MV-4-11 (cell line): Measurements from ENCODE around the gene DNHD1.

ENCODE experiments used
- DNase-seq: peaks from one replicate; lab custom pipeline; 2025; lab: John Stamatoyannopoulos, UW

The DNHD1 gene

DNA sequence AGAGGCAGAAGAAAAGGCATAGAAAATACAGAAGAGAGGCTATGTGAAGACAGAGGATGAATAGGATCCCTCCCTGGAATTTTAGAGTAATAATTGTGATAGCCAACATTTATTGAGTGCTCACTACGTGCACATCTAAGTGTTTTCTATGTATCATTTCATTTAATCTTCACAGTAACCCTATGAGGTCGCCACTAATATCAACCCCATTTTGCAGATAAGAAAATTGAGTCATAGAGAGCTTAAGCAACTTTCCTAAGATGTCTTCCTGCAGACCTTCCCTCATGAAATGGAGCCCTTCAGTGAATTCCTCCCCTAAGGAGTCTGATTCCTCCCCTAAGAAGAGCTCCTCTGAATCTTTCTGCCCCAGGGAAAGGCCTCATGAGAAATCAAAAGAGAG is 68.2 kb downstream of the DNHD1 start:
- no peak for DNase-seq

DNA sequence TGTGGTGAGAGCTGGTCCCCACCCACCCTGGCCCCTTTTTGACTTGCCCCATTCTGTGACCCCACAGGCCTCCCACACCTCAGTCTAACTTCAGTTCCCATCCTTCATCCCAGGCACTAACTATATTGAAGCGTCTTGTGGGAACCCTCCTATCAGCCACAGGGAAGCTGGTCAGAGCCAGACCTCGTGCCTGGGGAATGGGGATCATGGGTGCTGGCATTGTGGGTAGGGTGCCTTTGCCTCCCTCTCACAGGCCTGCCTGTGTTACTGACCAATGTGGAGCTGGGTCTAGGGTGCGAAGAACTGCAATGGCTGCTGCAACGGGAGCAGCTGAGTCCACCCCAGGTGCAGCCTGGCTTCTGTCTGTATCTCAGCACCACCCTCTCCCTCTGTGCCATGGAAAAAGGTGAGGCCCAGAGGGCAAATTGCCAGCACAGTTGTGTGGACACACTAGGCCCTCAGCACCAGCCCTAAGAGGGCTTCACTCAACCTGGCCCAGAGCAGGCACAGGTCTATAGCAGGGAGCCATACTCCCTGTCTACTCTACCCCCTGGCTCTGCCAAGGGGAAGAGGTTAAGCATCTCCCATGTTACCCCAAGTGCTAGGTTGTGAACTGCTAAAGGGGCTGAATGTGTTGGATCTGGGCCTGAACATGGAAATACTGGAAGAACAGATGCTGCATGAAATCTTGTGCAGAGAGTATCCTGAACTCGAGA is 69.1 kb downstream of the DNHD1 start:
- no peak for DNase-seq

DNA sequence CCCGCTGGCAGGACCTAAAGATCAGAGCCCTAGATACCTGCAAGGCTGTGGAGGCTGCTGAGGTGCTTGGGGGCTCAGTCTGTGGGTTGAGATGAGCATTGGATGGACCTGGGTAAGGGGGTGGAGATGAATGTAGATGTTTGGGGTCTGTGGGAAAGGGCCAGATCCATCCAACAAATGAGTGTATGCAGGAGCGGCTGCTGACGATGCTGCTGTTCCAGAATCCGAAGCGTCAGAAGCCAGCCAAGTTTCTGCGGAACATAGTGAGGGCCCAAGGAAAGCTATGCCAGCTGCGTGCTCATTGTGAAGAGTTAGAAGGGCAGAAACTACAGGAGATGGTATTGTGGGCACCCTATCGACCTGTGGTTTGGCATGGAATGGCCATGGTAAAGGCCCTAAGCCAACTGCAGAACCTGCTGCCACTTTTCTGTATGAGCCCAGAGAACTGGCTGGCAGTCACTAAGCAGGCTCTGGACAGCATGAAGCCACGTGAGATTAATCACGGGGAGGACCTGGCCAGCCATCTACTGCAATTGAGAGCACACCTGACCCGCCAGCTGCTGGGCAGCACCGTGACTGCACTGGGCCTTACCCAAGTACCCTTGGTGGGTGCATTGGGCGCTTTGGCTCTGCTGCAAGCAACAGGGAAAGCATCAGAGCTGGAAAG is 69.8 kb downstream of the DNHD1 start:
- DNase-seq, result no peak

DNA sequence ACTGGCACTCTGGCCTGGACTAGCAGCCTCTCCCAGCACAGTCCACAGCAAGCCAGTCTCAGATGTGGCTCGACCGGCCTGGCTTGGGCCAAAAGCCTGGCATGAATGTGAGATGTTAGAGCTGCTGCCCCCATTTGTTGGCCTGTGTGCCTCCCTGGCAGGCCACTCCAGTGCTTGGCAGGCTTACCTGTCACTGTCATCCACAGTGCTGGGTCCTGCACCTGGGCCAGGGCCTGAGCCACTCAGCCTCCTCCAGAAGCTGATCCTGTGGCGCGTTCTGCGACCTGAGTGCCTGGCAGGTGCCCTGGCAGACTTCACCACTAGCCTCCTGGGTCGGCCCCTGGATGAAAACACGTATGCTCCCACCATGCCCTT is 70.3 kb downstream of the DNHD1 start:
- no peak for DNase-seq

DNA sequence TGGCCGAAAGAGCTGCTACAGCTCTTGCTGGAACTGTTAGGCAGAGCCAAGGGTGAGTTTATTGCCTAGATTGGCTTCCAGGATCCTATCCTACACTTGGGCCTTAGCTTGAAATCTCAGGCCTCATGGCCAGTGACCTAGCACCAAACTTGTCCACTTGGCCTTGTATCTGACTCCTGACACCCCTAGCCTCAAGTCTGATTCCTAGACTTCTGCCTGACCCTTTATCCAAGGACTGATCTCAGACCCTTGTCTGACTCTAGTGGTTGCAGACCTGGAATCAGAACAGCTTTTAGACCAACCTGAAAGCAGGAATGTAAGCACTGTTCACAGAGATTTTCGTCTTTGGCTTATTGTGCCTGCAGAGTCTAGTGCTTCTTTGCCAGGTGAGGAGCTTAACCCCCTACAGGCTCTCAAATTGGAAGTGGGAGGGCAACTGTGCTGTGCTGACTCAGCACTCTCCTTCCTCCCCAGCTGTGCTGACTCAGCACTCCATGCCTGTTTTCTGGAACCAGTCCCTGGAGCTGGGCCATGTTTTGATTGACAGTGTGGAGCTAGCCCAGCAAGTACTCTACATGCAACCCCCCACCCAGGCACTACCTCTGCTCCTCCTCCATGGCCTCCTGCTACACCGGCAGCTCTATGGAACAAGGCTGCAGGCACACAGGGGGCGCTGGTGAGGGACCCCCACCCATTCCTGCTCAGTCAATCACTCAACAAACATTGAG is 71.3 kb downstream of the DNHD1 start:
- no peak for DNase-seq

DNA sequence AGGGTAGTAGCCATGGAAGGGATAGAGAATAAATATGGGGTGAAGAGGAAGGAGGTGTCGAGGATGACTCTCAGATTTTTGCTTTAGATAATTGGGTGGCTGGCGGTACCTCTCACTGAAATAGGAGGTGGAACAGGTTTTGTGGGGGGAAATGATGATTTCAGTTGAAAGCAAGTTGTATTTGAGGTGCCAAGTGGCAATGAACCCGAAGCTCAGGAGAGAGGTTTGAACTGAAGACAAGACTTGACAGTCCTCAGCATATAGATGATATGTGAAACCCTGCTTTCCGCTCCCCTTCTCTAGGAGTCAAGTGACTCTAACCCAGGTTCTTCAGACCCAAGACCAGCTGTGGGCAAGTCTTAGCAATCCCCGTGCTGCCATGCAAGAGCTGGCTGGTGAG is 72.6 kb downstream of the DNHD1 start:
- no peak for DNase-seq

DNA sequence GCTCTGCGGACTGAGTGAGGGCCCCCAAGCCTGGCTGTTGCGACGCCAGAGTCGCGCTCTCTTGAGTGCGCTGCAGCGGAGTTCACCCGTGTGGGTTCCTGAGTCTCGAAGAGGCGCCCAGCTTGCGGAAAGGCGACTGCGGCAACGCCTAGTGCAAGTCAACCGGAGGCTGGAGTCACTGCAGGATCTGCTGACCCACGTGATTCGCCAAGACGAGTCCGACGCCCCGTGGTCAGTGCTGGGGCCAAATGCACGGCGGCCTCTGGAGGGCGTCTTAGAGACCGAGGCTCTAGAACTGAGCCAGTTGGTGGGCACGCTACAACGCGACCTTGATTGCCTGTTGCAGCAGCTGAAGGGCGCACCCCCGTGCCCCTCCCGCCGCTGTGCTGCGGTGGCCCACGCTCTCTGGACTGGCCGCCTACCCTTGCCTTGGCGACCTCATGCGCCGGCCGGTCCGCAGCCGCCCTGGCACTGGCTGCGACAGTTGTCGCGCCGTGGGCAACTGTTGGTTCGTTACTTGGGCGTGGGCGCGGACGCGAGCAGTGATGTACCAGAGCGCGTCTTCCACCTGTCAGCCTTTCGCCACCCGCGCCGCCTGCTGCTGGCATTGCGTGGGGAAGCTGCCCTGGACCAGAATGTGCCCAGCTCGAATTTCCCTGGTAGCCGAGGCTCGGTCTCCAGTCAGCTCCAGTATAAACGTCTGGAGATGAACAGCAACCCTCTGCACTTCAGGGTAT is 73.8 kb downstream of the DNHD1 start:
- no peak for DNase-seq

DNA sequence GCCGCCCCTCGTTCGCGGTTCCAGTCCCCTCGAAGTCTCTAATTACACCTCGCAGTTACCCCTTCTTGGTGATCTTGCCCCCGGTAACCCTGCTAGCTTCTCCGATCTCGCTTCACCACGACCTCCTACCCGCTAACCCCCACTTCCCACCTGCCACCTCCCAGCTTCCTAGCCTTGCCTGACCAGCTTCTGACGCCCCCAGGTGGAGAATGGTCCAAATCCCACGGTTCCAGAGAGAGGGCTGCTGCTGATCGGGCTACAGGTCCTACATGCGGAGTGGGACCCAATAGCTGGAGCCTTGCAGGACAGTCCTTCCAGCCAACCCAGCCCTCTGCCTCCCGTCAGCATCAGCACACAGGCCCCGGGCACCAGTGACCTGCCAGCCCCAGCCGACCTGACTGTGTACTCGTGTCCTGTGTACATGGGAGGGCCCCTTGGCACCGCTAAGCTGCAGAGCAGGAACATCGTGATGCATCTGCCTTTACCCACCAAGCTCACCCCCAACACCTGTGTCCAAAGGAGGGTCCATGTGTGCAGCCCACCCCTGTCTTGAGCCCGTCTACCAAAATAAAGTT is 74.4 kb downstream of the DNHD1 start:
- DNase-seq, result no peak

DNA sequence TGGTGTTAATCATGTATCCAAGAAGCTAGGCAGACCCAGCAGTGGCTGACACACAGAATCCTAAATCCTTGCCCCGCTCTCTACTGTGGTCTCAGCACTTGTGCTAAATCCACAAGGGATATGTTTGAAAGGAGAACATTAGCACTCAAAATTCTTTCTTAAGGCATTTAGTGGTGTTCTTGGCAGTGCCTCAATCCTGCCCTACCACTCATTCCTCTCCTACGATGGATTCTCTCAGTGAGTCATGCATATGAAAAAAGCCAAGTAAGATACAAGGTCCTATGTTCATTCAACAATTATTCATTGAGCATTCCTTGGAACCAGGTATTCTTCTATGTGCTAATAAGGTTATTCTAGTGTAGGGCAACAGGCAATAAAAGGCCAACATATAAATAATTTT is 75.1 kb downstream of the DNHD1 start:
- no peak for DNase-seq

DNA sequence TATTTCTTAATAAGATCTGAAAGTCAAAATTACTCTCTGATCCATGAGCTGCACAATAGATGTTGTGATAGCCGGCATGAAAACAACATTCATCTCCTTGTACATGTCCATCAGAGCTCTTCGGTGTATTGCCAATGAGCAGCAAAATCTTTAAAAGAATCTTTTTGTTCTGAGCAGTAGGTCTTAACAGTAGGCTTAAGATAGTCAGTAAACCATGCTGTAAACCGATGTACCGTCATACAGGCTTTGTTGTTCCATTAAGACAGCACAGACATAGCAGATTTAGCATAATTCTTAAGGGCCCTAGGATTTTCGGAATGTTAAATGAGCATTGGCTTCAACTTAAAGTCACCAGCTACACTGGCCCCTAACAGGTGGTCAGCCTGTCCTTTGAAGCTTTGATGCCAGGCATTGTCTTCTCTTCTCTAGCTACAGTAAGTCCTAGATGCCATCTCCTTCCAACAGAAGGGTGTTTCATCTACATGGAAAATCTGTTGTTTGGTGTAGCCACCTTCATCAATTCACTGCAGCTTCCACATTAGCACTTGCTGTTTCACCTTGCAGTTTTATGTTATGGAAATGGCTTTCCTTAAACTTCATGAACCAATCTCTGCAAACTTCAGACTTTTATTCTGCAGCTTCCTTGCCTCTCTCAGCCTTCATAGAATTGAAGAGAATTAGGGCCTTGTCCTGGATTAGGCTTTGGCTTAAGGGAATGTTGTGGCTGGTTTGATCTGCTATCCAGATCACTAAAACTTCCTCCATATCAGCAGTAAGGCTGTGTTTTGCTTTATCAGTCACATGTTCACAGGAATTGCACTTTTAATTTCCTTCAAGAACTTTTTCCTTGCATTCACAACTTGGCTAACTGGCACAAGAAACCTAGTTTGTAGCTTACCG is 78.0 kb downstream of the DNHD1 start:
- no peak for DNase-seq

DNA sequence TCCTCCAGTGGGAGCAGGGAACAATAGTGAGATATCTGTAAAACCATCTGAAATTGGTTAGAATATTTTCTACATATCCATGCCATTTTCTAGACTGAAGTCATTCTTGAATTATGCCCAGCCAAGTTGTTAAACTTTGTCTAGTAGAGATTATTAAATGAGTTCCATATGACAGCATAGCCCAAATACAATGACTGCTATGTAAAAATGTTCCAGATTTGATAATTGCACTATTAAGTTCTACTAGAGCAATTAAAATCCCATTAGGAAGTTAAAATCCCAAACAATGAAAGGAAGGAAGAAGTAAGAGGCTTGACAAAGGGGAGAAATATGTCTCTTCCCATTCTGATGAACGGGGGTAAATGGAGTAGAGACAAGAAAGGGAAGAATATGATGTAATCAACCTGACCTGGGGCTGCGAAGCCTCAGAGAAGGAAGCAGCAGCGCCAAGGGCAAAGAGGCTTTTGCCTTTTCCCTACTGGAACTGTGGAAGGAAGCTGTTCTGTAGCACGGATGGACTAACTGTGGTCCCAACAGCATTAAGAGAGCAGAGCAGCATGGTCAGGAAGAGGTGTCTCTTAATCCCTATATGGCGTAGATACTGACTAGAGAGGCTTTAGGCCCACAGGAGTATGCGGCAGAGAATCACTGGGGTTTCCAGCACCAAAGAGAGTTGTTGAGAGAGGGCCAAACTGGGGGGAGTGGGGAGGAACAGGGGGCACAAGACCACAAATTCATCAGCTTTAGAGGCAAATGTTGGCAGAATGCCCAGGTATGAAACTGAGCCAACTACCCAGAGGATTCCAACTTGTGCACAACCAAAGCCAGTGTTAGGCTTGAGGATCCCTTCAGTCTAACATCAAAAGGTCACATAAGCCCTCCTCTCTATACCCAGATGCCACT is 79.6 kb downstream of the DNHD1 start:
- no peak for DNase-seq

DNA sequence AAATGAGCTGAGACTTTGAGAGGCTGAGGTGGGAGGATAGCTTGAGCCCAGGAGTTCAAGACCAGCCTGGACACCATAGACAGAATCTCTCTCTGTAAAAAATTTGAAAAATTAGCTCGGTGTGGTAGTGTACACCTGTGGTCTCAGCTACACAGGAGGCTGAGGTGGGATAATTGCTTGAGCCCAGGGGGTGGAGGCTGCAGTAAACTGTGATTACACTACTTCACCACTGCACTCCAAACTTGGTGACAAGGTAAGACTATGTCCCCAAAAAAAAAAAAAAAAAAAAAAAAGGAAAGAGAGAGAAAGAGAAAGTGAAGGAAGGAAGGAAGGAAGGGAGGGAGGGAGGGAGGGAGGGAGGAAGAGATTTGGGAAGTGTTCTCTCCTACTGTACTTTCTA is 81.1 kb downstream of the DNHD1 start:
- no peak for DNase-seq

DNA sequence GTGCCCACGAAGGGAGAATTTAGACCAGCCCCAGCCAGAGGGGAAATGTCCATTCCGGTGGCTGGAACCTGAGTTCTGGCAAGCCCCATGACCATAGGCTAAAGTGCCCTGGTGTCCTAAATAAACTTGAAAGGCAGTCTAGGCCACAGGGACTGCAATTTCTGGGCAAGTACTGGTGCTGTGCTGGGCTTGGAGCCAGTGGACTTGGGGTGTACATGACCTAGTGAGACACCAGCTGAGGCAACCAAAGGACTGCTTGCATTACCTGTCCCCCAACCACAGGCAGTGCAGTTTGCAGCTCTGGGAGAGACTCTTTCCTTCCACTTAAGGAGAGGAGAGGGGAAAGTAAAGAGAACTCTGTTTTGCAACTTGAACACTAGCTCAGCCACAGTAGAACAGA is 82.6 kb downstream of the DNHD1 start:
- DNase-seq, result no peak

DNA sequence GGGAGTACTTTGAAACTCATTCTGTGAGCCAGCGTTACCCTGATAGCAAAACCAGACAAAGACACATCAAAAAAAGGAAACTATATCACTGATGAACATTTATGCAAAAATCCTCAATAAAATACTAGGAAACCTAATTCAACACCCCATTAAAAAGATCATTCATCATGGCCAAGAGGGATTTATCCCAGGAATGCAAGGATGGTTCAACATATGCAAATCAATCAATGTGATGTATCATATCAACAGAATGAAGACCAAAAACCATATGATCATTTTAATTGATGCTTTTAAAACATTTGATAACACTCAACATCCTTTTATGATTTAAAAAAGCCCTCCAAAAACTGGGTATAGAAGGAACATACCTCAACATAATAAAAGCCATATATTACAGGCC is 86.5 kb downstream of the DNHD1 start:
- DNase-seq, result no peak

DNA sequence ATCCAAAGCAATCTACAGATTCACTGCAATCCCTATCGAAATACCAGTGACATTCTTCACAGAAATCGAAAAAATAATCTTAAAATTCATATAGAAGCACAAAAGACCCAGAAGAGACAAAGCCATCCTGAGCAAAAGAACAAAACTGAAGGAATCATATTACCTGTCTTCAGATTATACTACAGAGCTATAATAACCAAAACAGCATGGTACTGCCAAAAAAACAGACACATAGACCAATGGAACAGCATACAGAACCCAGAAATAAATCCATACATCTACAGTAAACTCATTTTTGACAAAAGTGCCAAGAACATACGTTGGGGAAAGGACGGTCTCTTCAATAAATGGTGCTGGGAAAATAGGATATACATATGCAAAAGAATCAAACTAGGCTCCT is 87.4 kb downstream of the DNHD1 start:
- DNase-seq, result no peak

DNA sequence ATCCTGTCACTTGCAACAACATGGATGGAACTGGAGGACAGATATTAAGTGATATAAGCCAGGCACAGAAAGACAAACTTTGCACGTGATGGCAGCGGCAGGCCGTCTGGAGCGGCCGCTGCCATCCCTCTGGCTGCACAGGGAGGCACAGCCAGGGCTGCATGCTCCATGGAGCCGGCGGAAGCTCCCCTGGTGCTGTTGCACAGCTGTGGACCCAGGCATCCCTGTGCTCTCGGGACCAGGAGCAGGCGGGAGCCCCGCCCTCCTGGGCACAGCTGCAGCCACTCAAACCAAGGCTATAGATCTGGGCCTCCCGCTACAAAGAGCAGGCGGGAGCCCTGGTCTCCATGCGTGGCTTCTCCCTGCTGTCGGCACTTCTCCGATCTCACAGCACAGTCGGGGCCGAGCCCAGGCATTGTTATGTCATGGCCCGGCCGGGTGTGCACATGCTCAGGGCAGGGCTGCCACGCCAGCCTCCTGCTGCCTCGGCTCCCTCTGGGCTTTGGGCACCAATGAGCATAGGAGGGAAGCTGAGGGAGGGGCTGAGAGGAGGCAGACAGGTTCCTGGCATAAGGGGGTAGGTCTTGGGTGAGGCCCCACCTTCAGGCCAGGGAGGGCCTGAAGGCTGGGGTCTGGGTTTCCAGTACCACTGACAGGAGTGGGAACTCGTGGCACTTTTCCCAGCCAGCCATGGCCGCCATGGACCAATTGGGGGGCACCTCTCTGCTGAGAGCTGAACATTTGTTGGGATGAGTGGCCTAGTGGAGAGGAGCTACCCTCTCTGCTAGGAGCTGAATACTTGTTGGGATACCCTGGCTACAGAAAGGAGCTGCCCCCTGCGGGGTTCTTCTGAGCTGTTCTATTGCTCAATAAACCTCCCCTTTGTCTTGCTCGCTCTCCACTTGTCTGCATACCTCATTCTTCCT is 89.6 kb downstream of the DNHD1 start:
- DNase-seq, result no peak

DNA sequence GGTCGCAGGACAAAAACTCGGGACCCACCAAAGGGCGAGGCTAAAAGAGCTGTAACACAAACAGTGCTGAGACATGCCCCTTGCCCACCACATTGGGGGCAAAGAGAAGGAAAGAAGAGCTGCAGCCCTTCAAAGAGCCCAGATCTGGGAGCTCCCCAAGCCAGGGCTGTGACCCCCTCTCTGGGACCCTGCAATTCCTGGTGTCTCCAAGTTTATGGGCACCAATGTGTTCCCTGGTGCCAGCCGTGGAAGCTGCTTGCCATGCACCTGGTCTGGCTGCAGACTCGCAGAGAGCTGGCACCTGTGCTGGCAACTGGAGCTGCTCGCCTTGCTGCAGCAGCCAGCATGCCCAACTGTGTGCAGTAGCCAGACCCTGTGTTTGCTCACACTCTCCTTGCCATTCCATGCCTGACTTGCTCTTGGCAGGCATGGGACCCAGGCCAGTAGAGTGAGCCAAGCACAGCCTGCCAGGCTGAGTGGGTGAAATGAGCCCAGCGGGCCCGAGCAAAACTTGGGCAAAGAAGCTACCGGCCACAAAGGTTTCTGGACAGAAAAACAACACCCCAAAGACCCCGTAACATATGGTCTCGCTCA is 90.4 kb downstream of the DNHD1 start:
- no peak for DNase-seq

DNA sequence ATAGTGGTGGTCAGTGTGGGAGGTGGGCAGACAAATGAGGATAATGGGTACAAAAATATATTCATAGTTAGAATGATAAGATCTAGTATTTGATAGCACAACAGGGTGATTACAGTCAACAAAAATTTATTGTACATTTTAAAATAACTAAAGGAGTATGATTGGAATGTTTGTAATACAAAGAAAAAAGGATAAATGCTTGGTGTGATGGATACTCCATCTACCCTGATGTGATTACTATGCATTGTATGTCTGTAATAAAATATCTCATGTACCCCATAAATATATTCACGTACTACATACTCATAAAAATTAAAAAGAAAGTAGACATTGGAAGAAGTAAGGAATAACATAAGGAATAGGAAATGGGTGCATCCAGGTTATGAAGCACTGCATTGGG is 90.9 kb downstream of the DNHD1 start:
- DNase-seq, result no peak
